Smooth muscle cell of the pulmonary artery (primary cell): ENCODE measurements around the gene ATP10A. TPM values are rescaled to one million over a fixed set of nuclear protein-coding genes. Genes with fewer than 3 reads are reported as not detected.

ENCODE experiments used
- total RNA-seq: library from RNA; depleted of rRNA; stranded (reverse); fragments of >200 nt; gene quantifications from 2 replicates; pipeline ENCODE4 v1.2.3, GENCODE V29; 2014

The ATP10A gene
- 14.9 and 16.4 TPM in 2 replicates for total RNA-seq

GRCh38 chr15:25863111-25863967 is at the start of gene ATP10A:
Gene ATP10A (minus strand): TSS chr15:25863327. CDS start chr15:25863096, 231 bp downstream.

